ENCODE results near the gene EFCAB9.
"Not testable (repeated sequence)": the region's sequence is repeated elsewhere in the genome, so short reads cannot be mapped to it uniquely, and the experiment has no call there.

DNA sequence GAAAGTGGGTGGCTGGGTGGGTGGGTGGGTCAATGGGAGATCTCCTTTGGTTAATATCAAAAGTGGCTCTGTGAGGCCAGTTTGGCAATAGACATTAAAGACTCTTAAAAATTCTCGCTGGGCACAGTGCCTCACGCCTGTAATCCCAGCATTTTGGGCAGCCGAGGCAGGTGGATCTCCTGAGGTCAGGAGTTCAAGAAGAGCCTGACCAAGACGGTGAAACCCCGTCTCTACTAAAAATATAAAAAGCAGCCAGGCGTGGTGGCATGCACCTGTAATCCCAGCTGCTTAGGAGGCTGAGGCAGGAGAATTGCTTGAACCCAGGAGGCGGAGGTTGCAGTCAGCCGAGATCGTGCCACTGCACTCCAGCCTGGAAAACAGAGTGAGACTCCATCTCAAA lies 38.9 kb upstream of the EFCAB9 start:
- TF ChIP-seq, protein P1, sequence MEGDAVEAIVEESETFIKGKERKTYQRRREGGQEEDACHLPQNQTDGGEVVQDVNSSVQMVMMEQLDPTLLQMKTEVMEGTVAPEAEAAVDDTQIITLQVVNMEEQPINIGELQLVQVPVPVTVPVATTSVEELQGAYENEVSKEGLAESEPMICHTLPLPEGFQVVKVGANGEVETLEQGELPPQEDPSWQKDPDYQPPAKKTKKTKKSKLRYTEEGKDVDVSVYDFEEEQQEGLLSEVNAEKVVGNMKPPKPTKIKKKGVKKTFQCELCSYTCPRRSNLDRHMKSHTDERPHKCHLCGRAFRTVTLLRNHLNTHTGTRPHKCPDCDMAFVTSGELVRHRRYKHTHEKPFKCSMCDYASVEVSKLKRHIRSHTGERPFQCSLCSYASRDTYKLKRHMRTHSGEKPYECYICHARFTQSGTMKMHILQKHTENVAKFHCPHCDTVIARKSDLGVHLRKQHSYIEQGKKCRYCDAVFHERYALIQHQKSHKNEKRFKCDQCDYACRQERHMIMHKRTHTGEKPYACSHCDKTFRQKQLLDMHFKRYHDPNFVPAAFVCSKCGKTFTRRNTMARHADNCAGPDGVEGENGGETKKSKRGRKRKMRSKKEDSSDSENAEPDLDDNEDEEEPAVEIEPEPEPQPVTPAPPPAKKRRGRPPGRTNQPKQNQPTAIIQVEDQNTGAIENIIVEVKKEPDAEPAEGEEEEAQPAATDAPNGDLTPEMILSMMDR (IDR thresholded peaks at IDR 0.05), result not testable (repeated sequence)
- not testable (repeated sequence) for TF ChIP-seq POLR2A (IDR thresholded peaks at IDR 0.05)
